ENCODE measurements around the gene C1QTNF1.
"Not testable (repeated sequence)": the region's sequence is repeated elsewhere in the genome, so short reads cannot be mapped to it uniquely, and the experiment has no call there.

The C1QTNF1 gene

GRCh38 chr17:79005063-79005861 is 18.7 kb upstream of the C1QTNF1 start:
- no peak for DNase-seq (ENCODE audit: low read depth in 2 of 3, low spot score in 2 of 3)

GRCh38 chr17:79006046-79006445 is 17.9 kb upstream of the C1QTNF1 start:
- no peak for DNase-seq (ENCODE audit: low read depth in 2 of 3, low spot score in 2 of 3)

- DNase-seq (ENCODE audit: low read depth in 2 of 3, low spot score in 2 of 3) = no peak
These were observed 17.0 kb upstream of the C1QTNF1 start for GRCh38 chr17:79006794-79007503.

- no peak for DNase-seq (ENCODE audit: low read depth in 2 of 3, low spot score in 2 of 3)
These were observed 16.2 kb upstream of the C1QTNF1 start for GRCh38 chr17:79007504-79008381.

GRCh38 chr17:79008666-79009387 is 15.1 kb upstream of the C1QTNF1 start:
- no peak for DNase-seq (ENCODE audit: low read depth in 2 of 3, low spot score in 2 of 3)

- DNase-seq (ENCODE audit: low read depth in 2 of 3, low spot score in 2 of 3) = peak; percentile 44 to 76 (median 64)
These were observed 14.3 kb upstream of the C1QTNF1 start, which contains the start of gene CANT1 for GRCh38 chr17:79009397-79010303. Gene CANT1 (minus strand): TSS chr17:79009764. CDS start chr17:78997622, 12,142 bp downstream.

GRCh38 chr17:79010304-79010646 is 13.7 kb upstream of the C1QTNF1 start:
- DNase-seq (ENCODE audit: low read depth in 2 of 3, low spot score in 2 of 3) = no peak

- DNase-seq (ENCODE audit: low read depth in 2 of 3, low spot score in 2 of 3) = no peak
These were observed 12.4 kb upstream of the C1QTNF1 start for GRCh38 chr17:79011451-79012147.

- no peak for DNase-seq (ENCODE audit: low read depth in 2 of 3, low spot score in 2 of 3)
These were observed 11.3 kb upstream of the C1QTNF1 start for GRCh38 chr17:79012563-79013134.

- no peak for DNase-seq (ENCODE audit: low read depth in 2 of 3, low spot score in 2 of 3)
These were observed 9.7 kb upstream of the C1QTNF1 start for GRCh38 chr17:79014158-79014758.

- DNase-seq (ENCODE audit: low read depth in 2 of 3, low spot score in 2 of 3) = no peak
These were observed 6.2 kb upstream of the C1QTNF1 start for GRCh38 chr17:79017546-79018369.

- DNase-seq (ENCODE audit: low read depth in 2 of 3, low spot score in 2 of 3) = no peak
These were observed 5.6 kb upstream of the C1QTNF1 start for GRCh38 chr17:79018370-79018695.

GRCh38 chr17:79019261-79019631 is 4.7 kb upstream of the C1QTNF1 start:
- no peak for DNase-seq (ENCODE audit: low read depth in 2 of 3, low spot score in 2 of 3)

- no peak for DNase-seq (ENCODE audit: low read depth in 2 of 3, low spot score in 2 of 3)
These were observed 4.1 kb upstream of the C1QTNF1 start for GRCh38 chr17:79019632-79020584.

GRCh38 chr17:79020631-79021301 is 3.2 kb upstream of the C1QTNF1 start:
- no peak for DNase-seq (ENCODE audit: low read depth in 2 of 3, low spot score in 2 of 3)

GRCh38 chr17:79021929-79022328 is 2.0 kb upstream of the C1QTNF1 start:
- not testable (repeated sequence) for DNase-seq (ENCODE audit: low read depth in 2 of 3, low spot score in 2 of 3)
